NCI-H446 (cell line): ENCODE data around the gene ARRB2.
"Not testable (repeated sequence)": the region's sequence is repeated elsewhere in the genome, so short reads cannot be mapped to it uniquely, and the experiment has no call there.

Source experiments
- DNase-seq, 2 experiments: peaks; one replicate each; lab custom pipeline; 2025; lab: John Stamatoyannopoulos, UW

The ARRB2 gene

DNA sequence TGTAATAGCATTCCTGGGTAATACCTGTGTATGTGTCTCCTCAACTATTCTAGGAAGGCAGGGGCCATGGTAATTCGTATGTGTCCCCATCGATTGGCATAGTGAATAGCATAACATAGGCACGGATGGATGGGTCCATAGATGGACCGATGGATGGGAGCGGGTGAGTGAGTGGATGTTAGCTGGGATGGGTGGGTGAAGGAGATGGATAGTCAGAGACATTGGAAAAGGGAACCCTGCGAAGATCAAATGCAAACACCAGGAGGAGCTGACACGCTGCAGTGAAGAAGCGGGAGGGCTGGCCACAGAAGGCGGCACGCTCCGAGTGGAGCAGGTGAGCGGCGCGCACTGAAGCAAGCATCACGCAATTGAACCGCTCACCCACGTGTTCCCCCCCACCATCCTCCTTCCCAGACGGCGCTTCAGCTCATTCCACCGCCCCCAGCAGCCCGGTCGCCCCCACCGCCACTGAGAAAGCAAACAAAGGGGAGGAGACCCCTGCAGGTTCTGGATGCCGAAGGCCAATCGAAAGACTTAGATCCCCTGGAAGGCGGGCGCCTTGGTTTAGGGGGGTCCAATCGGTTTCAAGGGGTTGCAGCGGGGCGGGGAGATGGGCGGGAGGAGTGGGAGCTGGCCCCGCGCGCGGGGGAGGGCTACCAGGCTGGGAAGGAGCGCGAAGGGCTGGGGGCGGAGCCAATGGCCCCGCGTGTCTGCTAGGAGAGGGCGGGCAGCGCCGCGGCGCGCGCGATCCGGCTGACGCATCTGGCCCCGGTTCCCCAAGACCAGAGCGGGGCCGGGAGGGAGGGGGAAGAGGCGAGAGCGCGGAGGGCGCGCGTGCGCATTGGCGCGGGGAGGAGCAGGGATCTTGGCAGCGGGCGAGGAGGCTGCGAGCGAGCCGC is at the start of gene ARRB2:
ARRB2 (plus strand) TSS at position 839 of the 899 bp plus-strand sequence. CDS start 90 bp downstream, outside the sequence.
- peak; percentile 98 to 99 for DNase-seq

DNA sequence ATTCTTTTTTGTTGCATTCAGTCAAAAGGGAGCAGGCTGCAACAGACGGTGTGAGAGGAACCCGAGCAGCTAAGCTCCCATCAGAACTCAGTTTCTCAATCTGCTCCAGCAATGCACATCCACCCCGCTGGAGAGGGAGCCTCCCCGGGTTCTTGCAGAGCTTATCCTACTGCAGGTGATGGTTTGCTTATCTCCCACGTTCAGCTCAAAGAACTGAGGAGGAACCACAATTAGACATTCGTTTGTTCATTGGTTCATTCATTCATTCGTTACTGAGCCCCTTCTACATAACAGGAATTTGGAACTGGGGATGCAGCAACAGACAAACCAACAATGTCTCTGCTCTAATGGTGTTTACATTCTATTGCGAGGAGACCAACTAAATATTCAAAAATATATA is 46.7 kb upstream of the ARRB2 start:
- no peak for DNase-seq

DNA sequence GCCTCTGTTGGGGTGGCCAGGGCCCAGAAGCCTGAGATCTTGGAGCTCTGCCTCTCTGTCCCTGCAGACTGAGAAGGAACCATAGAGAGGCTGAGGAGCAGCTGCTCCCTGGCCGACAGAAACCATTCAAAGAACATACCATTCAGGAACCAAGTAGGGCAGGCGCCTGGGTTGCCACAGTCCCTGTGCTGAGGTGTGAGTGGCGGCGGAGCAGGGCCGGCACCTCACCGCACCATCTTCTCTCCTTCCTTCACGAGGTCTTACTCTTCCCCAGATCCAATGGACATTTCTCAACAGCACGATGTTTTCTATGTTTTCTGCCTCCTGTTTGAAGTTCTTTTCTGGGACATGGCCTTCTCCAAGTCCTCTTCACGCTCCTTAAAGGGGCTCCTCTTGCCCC is 46.2 kb upstream of the ARRB2 start:
- DNase-seq = no peak

DNA sequence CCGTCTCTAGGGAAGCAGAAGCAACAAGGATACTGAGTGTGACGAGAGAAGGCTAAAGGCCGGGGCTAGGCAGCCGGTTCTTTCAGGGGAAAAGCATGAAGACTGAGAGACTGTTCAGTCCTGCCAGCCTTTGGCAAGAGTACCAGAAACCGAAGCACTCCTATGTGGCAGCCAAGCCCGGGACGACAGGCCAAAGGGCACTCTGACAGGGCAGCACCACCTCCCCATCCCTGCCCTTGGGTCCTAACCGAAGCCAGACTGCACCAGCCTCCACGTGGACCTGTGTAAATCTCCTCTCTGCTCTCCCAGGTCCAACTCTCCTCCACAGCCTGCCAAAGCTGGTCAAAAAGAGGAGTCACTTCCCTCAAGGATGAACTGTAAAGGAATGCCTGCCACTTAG is 45.4 kb upstream of the ARRB2 start:
- DNase-seq = no peak

DNA sequence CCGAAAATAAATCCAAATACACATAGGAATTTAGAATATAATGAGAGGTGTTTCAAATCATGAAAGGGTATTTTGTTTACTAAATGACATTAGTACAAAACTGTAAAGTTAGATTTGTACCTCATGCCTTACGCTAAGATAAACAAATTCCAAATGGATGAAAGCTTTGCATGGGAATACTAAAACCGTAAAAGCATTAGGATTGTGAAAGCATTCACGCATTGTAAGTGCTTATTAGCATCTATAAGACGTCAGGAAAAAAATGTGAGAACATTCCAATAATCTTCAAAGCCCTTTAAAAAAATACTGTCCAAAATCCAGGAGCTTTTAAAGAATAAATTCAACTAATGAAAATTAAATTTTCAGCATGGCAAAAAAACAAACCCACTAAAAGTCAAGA is 44.1 kb upstream of the ARRB2 start:
- DNase-seq = no peak

DNA sequence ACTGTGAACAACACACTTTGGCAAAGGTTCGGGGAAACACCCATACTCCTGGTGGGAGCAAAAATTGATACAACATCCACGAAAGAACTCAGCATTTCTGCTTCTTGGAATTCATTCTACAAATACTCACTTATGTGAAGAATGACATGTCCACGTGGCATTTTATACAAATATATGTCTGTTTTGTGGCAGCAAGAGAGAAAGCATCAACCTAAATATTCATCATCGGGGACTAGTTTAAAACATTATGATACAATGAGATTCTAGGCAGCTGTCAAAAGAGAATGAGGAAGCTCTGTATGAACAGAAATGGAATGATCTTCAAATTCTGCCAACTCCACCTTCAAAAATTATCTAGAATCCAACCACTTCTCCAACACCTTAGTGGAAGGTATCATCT is 43.3 kb upstream of the ARRB2 start:
- no peak for DNase-seq

DNA sequence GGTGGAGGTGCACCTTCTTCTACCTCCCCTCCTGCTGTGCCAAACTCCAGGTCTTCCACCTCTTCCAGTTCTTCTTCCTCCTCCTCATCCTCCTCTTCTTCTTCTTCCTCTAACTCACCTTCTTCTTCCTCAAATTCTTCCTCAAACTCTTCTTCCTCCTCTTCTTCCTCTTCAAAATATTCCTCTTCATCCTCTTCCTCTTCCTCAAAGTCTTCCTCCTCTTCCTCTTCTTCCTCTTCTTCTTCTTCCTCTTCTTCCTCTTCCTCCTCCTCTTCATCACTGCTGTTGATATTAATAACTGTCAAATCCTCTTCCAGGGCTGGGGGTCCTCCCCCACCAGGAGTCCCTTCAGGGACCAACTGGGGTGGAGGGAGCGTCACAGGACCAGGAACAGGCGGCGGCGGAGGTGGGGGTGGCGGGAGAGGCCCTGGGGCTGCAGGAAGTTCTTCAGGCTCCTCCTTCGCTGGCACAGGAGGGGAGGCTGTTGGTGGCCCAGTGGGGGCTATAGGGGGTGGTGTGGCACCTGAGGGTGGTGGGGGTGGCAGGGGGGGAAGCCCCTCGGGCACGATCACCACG is 38.3 kb upstream of the ARRB2 start:
- no peak for DNase-seq

DNA sequence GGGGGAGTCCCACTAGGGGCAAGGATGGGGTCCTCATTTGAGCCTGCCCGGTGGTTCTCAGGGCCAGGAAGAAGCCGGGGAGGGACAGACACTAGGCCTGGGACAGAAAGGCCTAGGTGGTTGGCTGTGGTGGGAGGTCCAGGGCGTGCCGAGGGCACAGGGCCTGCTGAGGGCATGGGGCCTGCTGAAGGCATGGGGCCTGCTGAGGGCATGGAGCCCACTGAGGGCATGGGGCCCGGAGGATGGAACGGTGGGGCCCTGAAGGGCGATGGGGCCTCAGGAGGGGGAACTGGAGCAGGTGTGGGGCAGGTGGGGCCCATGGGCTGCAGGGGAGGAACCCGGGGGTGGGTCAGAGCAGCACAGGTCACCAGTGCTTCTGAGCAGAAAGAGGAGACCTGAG is 37.7 kb upstream of the ARRB2 start:
- no peak for DNase-seq

DNA sequence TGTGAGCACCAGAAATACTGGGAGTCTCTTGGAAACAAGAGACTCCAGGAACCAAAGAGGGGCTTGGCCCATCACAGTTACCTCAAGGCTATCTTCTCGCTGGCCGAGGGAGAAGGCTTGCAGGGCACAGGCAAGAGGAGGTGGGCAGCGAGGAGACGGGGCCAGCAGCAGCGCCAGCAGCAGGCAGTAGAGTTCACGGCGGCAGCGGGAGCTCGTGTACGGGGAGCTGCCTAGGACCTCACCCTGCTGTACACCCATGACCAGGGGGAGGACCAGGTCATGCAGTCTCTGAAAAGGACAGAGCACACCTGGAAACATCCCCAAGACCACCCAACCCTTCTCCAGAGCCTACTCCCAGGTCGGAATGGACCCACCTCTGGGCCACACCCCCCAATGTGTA is 37.3 kb upstream of the ARRB2 start:
- no peak for DNase-seq

DNA sequence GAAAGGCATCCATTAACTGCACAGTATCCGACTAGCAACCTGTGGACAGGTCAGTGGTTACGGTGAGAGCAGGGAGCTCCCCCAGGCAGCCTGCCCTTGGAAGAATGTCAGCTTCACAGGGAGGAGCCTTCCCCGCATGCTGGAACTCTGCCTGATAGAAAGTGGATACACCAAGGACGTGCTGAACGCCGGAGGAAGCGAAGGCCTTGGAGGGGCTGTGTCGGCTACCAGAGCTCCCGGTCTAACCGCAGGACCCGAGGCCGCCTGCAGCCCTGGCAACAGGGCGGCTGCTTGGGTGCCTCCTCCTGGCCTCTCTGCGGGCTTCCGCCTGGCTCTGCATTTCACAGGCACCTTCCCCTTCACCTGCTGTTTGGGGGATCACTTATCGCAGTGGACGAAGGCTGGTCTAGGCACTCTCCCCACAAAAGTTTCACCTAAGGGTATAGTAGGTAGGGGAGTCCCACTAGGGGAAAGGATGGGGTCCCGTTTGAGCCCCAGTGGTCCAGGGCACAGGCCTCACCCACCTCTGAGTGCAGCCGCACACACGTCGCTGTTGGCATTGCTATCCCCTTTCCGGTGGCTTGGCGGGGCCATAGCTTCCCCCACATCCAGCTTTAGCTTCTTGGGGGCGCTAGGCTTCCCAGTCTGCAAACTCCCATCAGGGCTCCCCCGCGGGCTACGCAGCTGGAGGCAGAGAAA is 36.3 kb upstream of the ARRB2 start:
- no peak for DNase-seq

DNA sequence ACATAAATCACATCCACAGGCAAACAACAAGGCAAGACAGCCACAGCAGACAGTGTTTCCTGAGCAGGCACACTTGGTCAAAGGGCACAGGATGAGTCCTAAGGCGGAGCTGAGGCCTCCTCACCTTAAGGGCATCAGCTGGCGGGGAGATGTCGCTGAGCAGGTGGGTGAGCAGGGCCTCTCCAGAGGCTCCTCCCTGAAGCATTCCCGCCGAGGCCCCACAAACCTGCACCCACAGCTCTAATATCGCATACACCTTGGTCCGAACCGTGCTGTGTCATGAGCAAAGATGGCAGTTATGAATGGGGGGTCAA is 35.8 kb upstream of the ARRB2 start:
- DNase-seq = no peak

DNA sequence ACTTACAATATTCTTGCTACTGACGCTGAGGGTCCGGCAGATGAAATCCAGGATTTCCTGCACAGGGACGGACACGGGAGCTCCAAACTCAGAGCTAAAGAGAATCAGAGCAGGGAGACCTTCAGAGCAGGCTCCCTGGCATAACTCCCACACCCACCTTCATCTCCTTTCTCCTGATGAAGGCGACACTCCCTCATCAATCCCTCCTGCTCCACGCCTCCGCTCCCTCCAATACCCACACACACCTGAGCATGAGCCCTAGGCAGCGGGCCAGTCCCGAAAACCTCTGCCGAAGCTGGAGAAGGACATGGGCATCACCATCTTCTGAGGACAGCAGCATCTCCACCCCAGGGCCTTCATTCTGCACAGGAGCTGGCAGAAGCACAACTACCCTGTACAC is 34.6 kb upstream of the ARRB2 start:
- DNase-seq = no peak

DNA sequence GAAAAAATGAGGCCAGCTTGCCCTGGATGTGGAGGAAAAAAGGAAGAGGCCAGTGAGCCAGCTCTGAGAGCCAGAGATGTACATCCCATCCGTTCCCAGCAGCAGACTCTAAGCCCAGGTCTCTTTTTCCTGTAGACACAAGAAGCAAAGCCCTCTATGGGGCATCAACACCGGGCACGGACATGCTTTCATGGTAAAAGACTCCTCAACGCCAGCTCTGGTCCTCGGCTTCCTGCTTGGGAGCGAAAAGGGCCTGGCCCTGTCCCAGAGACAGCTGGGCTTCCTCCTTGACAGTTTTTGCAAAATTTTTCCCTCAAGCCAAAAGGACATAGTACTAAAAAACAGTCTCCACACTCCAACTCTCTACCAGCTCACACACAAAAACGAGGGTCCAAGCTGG is 33.6 kb upstream of the ARRB2 start:
- DNase-seq = no peak

DNA sequence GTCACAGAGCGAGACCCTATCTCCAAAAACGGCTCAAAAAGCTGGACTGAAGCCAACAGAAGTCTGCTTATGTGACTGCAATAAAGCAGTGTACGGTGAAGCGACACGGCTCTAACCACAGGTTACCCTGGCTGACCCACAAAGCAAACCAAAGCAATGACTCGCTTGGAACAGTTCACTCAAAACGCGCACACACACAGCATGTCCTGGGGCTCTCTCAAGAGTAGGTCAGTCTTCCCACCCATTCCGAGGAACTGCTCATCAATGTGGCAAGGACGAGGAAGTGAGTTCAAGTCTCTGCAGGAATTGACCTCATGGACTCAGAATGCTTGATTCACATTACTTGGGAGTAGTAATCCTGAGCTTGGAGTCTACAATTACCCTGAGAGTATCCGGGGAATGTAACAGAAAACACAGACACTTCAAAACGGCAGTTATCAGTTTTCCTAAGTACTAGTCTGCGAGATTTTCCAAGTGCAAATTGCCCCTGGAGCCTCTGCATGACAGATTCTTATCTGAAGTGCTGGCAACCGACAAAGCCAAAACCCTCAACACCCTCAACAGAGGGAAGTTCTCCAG is 31.9 kb upstream of the ARRB2 start:
- no peak for DNase-seq

DNA sequence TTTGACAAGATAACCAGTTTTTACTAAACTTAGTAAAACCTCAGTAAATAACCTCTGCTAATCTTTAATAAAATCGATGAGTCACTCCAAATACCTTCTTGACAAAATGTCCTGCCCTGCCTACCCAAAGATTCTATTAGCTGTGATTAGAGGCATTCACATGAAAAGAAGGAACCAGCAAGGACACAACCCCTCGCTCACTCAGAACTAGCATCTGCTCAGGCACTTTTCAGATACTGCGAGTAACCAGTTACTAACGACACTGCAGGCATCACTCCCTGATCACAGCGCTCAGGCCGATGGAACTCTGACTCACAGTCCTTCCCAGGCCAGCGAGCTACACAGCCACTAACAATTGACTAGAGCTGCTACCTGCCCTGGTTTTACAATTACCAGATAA is 30.8 kb upstream of the ARRB2 start:
- no peak for DNase-seq

DNA sequence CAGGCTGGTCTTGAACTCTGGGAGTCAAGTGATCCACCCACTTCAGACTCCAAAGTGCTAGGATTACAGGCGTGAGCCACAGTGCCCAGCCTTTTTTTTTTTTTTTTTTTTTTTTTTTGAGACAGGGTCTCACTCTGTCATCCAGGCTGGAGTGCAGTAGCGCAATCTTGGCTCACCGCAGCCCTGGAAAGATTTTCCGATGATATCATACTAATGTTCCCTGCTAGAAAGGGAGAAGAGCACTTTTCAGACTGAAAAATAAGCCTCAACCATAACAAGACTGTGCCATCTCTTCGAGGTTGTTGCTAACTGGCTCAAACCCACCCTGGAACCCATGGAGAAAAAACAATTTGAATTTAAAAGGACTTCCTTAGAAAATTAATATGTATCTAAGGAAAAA is 26.7 kb upstream of the ARRB2 start:
- DNase-seq = not testable (repeated sequence)

DNA sequence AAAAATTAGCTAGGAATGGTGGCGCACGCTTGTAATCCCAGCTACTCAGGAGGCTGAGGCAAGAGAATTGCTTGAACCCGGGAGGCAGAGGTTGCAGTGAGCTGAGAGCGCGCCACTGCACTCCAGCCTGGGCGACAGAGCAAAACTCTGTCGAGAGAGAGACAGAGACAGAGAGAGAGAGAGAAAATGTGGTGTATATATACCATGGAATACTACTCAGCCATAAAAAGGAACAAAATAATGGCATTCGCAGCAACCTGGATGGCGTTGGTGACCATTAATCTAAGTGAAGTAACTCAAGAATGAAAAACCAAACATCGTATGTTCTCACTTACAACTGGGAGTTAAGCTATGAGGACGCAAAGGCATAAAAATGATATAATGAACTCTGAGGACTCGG is 20.6 kb upstream of the ARRB2 start:
- not testable (repeated sequence) for DNase-seq

DNA sequence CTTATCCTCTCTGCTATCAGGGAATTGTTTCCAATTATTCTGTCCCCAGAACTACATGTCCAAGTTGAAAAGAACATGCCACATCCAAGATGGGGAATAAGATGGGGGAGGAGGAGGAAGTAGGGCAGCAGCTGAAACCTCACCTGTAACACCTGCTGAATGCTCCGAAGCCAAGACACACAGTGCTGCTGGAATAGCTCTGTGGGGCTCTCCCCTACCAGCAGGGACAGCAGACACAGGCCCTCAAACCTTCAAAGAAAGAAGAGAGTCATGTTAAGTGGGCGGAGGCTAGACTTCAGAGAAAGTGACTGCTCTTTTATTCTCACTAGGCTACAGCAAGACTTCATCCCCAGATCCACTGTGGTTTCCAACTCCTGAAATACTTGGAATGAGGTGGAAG is 19.7 kb upstream of the ARRB2 start:
- DNase-seq = no peak

DNA sequence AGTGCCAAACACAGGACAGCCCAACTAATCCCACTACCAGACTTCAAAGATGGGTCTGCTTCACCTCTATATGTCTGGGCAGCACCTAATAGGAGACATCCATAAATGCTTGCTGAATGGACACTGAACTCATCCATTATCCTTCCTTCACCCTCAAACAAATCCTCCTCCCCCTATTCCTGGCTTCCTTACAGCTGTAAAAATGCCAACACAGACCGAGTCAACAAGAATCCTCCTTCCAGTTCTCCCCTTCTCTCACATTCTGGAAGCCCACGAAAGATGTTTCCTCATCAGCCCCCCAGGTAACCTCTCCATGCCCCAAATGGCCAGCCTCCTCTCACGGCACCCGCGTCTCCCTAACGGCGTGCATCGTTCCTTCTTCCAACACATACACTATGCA is 18.7 kb upstream of the ARRB2 start:
- DNase-seq = no peak

DNA sequence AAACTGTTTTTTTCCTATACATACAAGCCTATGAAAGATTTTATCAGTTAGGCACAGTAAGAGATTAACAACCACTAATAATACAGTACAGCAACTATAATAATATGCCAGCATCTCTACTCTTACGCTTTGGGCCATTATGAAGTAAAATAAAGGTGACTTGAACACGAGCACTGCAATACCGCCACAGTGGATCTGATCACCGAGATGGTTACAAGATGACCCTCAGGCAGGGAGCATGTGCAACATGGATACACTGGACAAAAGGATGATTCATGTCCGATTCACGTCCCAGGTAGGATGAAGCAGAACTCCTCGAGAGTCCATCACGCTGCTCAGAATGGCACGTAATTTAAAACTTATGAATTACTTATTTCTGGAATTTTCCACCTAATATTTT is 17.0 kb upstream of the ARRB2 start:
- no peak for DNase-seq

DNA sequence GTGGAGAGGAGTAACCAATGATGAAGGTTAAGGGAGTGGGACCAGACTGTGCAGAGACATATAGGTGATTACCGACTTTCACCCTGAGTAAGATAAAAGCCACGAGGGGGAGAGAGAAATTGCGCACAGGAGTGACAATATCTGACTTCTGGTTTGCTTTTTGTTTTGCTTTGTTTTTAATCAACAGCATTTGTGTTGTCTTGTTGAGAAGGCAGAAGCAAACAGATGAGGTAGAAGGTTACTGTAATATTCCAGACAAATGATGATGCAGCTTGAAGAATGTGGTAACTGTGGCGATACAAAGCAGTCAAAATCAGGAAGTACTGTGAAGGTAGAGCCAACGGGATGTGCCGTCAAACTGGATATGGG is 14.0 kb upstream of the ARRB2 start:
- DNase-seq = no peak

DNA sequence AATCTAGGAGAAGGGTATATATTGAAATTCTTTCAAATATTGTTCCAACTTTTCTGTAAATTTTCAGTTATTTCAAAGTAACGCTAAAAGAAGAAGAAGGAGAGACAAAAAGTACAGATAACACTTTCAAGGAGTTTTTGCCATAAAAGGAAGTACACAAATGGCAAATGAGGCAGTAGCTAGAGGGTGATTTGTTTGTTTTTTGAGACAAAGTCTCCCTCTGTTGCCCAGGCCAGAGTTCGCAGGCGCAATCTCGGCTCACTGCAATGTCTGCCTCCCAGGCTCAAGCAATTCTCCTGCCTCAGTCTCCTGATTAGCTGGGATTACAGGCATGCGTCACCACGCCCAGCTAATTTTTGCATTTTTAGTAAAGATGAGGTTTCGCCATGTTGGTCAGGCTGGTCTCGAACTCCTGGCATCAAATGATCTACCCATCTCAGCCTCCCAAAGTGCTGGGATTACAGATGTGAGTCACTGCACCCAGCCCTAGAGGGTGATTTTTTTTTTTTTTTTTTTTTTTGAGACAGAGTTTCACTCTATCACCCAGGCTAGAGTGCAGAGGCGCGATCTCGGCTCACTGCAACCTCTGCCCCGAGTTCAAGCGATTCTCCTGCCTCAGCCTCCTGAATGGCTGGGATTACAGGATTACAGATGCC is 10.9 kb upstream of the ARRB2 start:
- not testable (repeated sequence) for DNase-seq

DNA sequence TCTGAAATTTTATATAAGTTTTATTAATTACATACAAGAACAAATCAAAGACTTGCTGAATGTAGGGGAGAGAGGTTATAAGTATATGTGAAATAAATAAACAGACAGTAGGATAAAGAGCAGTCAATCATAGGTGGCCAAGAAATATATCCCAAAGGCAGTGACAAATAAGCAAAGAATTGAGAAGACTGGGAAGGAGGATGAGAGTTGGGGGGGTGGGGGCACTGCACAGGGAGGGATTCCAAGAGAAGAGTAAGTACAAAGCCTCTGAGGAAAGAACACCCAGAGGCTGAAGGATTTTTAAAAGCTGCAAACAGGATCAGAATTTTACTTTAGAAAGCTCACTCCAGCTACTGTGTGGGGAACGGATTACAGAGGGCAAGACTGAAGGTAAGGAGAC is 9.3 kb upstream of the ARRB2 start:
- DNase-seq = no peak
